Stimulated activated CD8-positive, alpha-beta memory T cell treated with anti-CD3 and anti-CD28 coated beads, Interleukin-12 subunit alpha, Interleukin-12 subunit beta, amount 100 ng/mL, for 24 hours (primary cell): ENCODE measurements around the gene APOBEC3H.

Experiments used
- DNase-seq: peaks from one replicate; pipeline ENCODE4 v3.0.0-alpha.2; 2020; ENCODE audit errors: extremely low read depth

The APOBEC3H gene

DNA sequence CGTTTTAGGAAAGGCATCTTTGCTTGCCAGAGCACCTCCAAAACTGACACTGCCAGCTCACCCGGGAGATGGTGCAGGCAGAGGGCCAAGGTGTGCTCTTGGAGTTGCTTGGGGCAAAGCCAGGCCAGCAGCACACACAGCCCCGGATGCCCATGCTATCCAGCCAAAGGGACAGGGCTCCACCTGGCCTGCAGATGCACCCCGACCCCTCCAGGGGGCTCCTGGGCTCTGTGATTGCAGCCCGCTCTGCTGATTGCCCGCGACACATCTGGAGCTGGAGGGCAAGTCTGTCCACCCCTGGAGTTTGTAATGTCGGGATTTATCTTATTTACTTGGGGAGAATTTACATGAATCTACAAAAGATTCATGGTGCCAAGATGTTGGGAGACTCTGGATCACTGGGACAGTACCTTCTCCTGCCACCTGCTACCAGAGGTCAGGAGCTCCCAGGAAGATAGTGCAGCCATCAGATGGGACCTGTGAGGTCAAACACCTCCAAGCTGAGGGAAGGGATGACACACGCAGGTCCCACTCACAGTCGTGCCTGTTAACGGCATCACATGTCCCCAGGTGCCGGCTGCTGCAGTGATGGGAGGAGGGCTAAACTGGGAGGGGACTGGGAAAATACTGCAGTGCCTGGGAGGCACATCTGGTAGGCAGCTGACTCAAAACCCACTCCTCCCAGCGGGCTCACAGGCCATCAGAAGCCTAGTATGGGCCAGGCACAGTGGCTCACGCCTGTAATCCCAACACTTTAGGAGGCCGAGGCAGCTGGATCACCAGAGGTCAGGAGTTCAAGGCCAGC is 38.2 kb downstream of the APOBEC3H start:
- DNase-seq = no peak

GRCh38 chr22:39136317-39136716 is 39.3 kb downstream of the APOBEC3H start:
- DNase-seq = no peak

- no peak for DNase-seq
Measured at GRCh38 chr22:39138357-39138997, 41.4 kb downstream of the APOBEC3H start.

DNA sequence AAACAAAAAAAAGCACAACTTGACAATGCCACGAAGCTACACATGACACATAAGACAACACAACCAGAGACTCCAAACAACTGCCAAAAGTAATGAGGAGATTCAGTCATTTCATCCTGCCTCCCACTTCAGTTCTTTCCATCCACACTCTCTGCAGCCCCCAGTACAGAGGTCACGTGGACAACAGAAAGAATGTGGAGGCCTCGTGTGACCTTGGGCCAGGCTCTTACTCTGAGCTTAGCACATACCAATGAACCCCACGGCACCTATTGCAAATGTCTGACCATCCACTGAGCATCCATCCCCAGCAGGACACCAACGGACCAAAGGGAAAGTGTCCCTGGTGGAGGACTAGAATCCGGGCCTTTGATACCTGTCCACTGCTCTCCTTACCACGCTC is 42.9 kb downstream of the APOBEC3H start:
- DNase-seq = no peak

DNA sequence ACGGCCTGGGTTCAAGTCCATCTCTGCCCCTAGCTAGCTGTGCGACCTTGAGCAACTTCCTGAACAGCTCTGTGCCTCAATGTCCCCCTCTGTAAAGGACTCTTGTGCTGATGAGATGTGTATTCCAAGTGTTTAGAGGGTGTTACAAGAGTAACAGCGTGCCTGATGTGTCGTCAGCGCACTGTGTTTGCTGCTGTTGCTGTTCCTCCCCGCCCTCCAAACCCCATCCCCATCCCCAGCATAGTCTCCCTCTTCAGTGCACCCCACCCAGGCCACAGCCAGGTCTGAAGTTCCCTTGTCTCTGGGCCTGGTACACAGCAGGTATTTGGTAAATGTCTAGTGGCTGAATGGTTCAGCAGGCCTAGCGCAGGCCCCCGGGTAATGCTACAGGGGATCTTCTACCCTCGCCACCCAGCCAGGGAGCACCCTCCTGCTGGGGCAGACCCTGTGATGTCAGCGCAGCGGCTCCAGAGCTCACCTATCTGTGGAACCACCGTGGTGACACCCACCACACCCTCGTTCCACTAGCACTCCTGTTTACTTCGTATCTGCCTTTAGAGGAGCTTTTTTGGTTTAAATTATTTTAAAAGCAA is 45.1 kb downstream of the APOBEC3H start:
- no peak for DNase-seq

- DNase-seq = no peak
Measured at GRCh38 chr22:39144101-39144767, 47.2 kb downstream of the APOBEC3H start.

DNA sequence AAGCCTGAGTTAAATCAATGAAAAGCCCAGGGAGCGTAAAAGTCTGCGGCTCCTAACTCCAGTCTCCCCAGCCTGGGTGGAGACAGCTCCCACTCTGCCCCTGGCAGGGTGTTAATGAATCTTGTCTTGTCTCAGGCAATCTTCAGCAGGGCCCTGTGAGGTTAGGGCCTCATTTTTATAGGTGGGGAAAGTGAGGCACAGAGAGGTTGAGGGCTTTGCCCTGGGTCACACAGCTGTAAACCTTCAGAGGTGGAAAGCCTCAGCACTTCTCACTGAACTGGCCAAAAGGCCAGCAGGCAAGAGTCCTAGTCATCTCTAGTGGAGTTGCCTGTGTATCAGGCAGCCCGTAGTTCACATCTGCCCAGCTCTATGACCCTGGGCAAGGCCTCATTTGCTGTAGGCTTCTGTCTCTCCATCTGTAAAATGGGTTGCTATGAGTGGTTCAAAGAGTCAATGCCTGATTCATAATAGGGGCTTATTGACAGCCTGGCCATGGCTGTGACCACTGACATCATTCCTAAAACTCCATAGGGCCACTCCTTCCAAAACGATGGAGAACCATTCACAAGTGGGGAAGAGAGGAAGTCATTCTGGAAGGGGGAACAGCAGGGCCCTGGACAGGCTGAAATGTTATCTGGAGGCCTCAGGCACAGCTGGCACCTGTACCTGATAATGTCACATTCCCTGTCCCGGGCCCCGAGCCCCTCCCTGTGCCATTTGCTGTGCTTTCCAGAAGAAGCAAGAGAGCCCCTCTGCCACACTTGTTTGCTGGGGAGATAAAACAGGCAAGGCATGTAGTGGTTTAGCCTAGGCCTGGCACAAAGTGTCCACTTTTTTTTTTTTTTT is 49.4 kb downstream of the APOBEC3H start:
- DNase-seq = no peak

GRCh38 chr22:39147335-39148025 is 50.4 kb downstream of the APOBEC3H start:
- no peak for DNase-seq

DNA sequence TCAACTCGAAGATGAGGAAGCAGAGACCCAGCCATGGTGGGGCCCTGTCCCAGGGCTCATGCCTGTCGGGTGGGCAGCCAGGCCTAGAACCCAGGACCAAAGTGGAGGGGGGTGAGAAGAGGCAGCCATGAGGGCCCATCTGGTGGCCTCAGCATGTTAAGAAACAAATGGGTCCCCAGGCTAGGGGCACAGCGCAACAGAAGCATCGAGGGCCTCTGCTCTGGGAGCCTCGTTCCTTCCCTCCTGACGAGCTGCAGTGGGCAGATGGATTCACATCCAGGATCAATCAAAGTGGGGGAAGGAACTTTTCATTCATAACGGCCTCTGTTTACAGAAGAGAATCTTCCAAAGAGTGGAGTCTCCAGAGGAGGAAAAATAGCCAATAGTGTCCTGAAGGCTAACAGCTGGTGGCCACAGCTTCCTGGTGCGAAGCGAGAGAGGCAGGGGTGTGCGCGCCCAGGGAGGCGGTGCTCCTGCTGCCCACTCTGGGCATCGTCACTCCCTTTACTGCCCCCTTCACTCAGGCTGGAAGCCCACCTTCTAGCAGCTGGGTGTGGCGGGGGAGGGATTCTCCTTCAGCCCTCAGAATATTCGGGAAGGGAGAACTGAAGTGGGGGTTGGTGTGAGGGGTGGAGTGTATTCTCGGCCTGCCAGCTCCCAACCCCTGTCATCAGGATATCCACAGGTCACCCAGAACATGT is 51.1 kb downstream of the APOBEC3H start:
- no peak for DNase-seq

DNA sequence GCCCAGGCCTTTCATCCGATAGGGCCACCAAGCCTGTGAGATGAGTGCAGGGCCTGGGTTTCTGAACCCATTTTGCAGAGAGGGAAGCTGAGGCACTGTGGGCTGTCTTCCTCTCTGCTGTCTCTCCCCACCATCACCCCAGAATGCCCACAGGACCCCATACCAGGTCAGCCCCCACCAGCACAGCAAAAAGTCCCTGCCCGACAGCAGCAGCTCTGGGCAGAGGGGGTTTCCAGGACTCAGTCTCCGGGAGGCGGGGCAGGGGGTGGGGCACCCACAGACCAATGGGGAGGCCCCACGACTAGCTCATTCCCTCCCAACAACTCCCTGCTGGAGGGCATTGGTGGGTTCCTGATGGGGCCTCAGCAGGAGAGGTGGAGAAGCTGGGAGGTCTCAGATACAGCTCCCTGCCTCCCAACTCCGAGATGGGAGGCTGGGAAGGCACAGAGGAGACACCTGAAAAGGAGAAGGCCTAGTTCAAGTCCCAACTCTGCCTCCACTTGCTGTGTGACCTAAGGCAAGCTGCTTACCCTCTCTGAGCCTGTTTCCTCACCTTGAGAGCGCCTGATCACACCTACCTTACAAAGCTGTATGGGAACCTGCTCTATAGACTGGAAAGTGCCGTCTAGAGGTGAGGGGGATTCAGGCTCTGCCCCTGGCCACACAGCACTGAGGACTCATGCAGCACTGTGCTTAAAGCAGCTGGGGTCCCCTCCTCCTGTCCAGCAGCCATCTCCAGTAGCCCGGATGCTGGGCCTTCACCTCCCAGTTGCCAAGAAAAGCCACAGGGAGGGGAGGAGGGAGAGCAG is 51.9 kb downstream of the APOBEC3H start:
- no peak for DNase-seq

DNA sequence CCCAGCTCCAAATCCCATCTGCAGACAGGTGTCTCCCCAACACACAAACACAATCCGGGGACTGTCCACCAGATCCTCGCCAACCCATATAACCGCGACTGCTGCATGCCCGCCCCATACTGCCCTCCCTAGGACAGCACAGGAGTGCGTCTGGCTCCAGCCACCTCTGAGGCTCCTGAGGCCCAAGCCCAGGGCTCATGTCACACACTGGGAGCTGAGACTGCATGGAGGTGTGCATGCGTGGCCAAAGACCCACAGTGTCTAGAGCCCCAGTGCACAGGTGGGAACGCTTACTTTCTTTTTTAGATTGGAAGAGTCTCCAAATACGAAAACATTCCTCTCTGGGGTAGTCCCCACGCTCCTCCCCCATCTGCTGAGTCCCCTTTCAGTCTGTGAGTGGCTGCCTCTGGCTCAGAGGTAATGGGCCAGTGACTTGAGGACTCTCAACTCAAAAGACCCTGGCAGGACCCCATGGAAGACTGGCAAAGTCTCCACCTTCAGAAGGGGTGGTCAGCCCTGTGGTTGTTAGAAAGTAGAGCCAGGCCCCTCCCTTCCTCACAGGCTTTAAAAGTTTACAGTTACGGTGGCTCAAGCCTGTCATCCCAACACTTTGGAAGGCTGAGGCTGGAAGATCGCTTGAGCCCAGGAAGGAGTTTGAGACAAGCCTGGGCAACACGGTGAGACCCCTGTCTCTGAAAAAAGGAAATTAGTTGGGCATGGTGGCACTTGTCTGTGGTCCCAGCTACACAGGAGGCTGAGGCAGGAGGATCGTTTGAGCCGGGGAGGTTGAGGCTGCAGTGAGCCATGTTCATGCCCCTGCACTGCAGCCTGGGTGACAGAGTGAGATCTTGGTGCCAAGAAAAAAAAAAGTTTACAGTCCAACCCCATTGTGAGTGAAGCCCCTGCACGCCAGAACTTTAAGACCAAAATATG is 53.1 kb downstream of the APOBEC3H start:
- DNase-seq = no peak

GRCh38 chr22:39150848-39151215 is 53.8 kb downstream of the APOBEC3H start:
- no peak for DNase-seq

GRCh38 chr22:39151329-39151975 is 54.4 kb downstream of the APOBEC3H start:
- DNase-seq = no peak

- DNase-seq = no peak
Measured at GRCh38 chr22:39152024-39152510, 55.0 kb downstream of the APOBEC3H start.

DNA sequence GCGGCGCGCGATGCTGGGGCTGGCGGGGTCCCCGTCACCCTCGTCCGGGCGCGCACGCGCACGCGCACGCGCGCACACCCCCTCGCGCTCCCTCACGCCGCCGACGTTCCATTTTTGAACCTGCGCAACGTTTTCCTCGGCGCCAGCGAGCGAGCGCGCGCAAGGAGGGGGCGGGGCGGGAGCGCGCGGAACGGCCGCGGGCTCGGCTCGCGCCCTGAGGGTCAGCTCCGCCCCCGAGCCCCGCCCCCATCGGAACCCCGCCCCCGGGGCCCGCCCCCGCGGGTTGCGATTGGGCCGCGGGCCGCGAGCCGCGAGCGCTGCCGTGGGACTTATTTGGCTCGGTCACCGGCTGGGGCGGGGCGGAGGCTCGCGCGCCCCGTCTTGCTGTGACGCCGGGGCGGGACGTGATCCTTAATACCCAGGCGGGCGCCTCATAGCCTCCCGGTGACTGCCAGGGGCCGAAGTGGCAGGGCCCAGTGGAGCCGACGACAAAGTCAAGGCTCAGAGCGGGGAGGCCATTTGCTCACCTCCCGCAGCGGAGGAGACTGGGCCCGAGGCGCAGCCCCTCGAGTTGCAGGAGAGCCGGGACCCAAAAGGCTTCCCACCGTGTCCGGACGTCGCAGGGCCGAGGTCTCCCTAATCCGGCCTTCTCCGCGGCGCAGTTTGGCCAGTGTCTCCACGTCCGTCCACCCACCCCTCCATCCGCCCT is 55.6 kb downstream of the APOBEC3H start, which contains the start of gene CBX7:
CBX7 (minus strand) TSS at position 170 of the 709 bp plus-strand sequence. CDS start 236 bp downstream, outside the sequence.
- DNase-seq = peak; percentile 71

GRCh38 chr22:39153220-39153717 is 56.2 kb downstream of the APOBEC3H start:
- DNase-seq = no peak
